Sigmoid colon (tissue), 7 donors: ENCODE measurements around the gene COMT. TPM values are rescaled to one million over a fixed set of nuclear protein-coding genes. Genes with fewer than 3 reads are reported as not detected.

Experiments used
- DNase-seq: peaks from one replicate; pipeline ENCODE4 v3.0.0-alpha.2; 2019
- H3K27ac ChIP-seq, 4 donors: fragments of 200-600 bp; sonication (generic); one replicate each; pipeline ENCODE4 v1.5.1; 2016 to 2019; ENCODE audit warnings: mild to moderate bottlenecking in 1 of 4
- H3K27me3 ChIP-seq, 3 donors: fragments of 200-600 bp; sonication (generic); one replicate each; pipeline ENCODE4 v1.5.1; 2019; ENCODE audit warnings: mild to moderate bottlenecking in 1 of 3
- H3K36me3 ChIP-seq, 4 donors: fragments of 200-600 bp; sonication (generic); one replicate each; pipeline ENCODE4 v1.5.1; 2016 to 2019
- H3K4me1 ChIP-seq, 4 donors: fragments of 200-600 bp; sonication (generic); one replicate each; pipeline ENCODE4 v1.5.1; 2017 to 2019
- H3K4me3 ChIP-seq, 4 donors: fragments of 200-600 bp; sonication (generic); one replicate each; pipeline ENCODE4 v1.5.1; 2017 to 2019; ENCODE audit warnings: mild to moderate bottlenecking in 2 of 4, moderate library complexity in 1 of 4
- H3K9me3 ChIP-seq, 4 donors: fragments of 200-600 bp in 3 of 4; sonication (generic) in 3 of 4; one replicate each; pipeline versions ENCODE4 v1.5.1 to v1.6.1; 2013 to 2019
- CTCF ChIP-seq, 4 experiments: fragments of 450-650 bp in 3 of 4; fragments of 200-600 bp in 1 of 4; IDR thresholded peaks; one replicate each; pipeline ENCODE4 v1.5.1; 2016 to 2019; ENCODE audit warnings: antibody characterized with exemption in 4 of 4, mild to moderate bottlenecking in 3 of 4, moderate library complexity in 2 of 4
- EP300 ChIP-seq, 4 donors: sonication (generic); formaldehyde crosslinking; IDR thresholded peaks; one replicate each; pipeline ENCODE4 v1.6.1; 2017; ENCODE audit warnings: antibody characterized with exemption in 4 of 4
- POLR2A ChIP-seq, 2 donors: fragments of 450-650 bp; IDR thresholded peaks; one replicate each; pipeline ENCODE4 v1.6.1; 2016; ENCODE audit warnings: antibody characterized with exemption in 2 of 2, mild to moderate bottlenecking in 2 of 2, moderate library complexity in 2 of 2
- POLR2AphosphoS5 ChIP-seq, 4 donors: sonication (generic); formaldehyde crosslinking; IDR thresholded peaks; one replicate each; pipeline ENCODE4 v1.6.1; 2017; ENCODE audit warnings: antibody characterized with exemption in 4 of 4
- WGBS, 2 donors: extraction: QIAGEN DNeasy Blood & Tissue Kit; methylation state at CpG; one replicate each; pipeline ENCODE4 v1.1.7; 2013; 5-methylcytosine and 5-hydroxymethylcytosine counted together
- intact Hi-C: fragments of 100-400 bp; cut with DNase I; formaldehyde crosslinking; loops from one replicate; pipeline ENCODE4 v1.15.1; 2023
- polyA plus RNA-seq, 3 donors: library from polyadenylated mRNA; stranded (reverse); fragments of 200-250 nt; gene quantifications; one replicate each; pipeline ENCODE4 v1.2.3, GENCODE V29; 2013
- total RNA-seq, 4 donors: library from RNA; depleted of rRNA; stranded (reverse); fragments of >200 nt; gene quantifications; one replicate each; pipeline ENCODE4 v1.1.0, GENCODE V29; 2016
- donor health status: healthy with polysubstance abuse.
- donor health status: Bipolar disorder and iron deficiency.
- donor health status: healthy.

COMT gene
- total and polyA plus RNA-seq, 7 donors: 62.5 to 162 (median 106) TPM

DNA sequence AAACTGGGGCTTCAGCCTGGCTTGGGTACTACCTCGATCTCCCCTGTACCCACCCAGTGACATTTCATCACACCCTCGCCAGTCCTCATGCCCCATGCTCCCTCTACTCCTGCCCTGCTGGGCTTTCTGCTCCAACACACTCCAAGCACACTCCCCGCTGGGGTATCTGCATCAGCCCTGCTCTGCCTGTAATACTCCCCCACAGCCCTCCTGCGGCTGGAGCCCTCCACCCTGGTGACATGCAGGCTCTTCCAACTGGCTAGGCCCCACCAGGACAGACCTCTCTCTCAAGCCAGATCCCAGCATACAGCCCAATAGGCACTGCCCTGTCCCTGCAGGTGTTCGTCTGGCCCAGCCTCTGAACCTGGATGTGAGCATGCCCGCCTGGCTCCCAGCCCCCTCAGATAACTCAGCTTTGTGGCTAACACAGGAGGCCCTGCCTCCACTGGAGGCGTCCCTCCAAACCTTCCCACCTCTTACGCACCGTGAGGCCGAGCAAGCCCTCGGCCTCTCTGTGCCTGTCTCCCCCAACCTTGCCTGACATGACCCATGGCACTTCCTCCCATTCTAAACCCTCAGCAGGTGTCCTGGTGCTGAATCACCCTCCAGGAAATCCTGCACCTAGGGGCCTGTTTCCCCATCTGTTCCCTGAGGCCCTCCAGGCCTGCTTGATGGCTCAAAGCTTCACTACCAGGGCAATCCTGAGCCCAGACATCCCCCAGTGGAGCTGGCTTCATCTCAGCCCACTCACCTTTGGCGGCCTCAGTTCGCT, 33.5 kb downstream of the COMT start:
- H3K4me3 ChIP-seq: no peak overlapping the region
- 54 to 77% methylated on average over 13 of the region's 13 CpGs for WGBS, 2 donors
- no peaks in the 10 kb centered on the region for H3K9me3 ChIP-seq
- H3K27ac ChIP-seq: peak overlapping the region in 2 of 4 donors; percentile 30 to 43
- DNase-seq: no peak
- peaks cover 0 to 54% (median 7%) of the 10 kb centered on the region in 4 donors for H3K36me3 ChIP-seq
- peaks cover 0 to 22% (median 16%) of the 10 kb centered on the region in 4 donors for H3K4me1 ChIP-seq
- no peaks in the 10 kb centered on the region for H3K27me3 ChIP-seq
- intact Hi-C loops: loop anchor here (10.0 kb wide), 1 partner anchor 110 kb away; the partner anchor contains the start of gene DGCR8
- no peak for TF ChIP-seq CTCF (IDR thresholded peaks at IDR 0.05)
- TF ChIP-seq POLR2AphosphoS5 (IDR thresholded peaks at IDR 0.05): no peak
- no peak for TF ChIP-seq EP300 (IDR thresholded peaks at IDR 0.05)
- no peak for TF ChIP-seq POLR2A (IDR thresholded peaks at IDR 0.05)

GRCh38 chr22:19975707-19976035, 34.1 kb downstream of the COMT start:
- H3K4me3 ChIP-seq: no peak overlapping the region
- H3K9me3 ChIP-seq: no peaks in the 10 kb centered on the region
- no peak for DNase-seq
- peak overlapping the region in 2 of 4 donors; percentile 30 to 43 for H3K27ac ChIP-seq
- H3K36me3 ChIP-seq: peaks cover 0 to 58% (median 9%) of the 10 kb centered on the region in 4 donors
- TF ChIP-seq POLR2AphosphoS5 (IDR thresholded peaks at IDR 0.05): no peak
- TF ChIP-seq EP300 (IDR thresholded peaks at IDR 0.05): no peak
- TF ChIP-seq POLR2A (IDR thresholded peaks at IDR 0.05): no peak
- no peak for TF ChIP-seq CTCF (IDR thresholded peaks at IDR 0.05)
- 75 to 92% methylated on average over 4 of the region's 4 CpGs for WGBS, 2 donors
- intact Hi-C loops: loop anchor here (10.0 kb wide), 1 partner anchor 109 kb away; the partner anchor contains the start of gene DGCR8
- H3K27me3 ChIP-seq: no peaks in the 10 kb centered on the region
- H3K4me1 ChIP-seq: peaks cover 0 to 20% (median 13%) of the 10 kb centered on the region in 4 donors

DNA sequence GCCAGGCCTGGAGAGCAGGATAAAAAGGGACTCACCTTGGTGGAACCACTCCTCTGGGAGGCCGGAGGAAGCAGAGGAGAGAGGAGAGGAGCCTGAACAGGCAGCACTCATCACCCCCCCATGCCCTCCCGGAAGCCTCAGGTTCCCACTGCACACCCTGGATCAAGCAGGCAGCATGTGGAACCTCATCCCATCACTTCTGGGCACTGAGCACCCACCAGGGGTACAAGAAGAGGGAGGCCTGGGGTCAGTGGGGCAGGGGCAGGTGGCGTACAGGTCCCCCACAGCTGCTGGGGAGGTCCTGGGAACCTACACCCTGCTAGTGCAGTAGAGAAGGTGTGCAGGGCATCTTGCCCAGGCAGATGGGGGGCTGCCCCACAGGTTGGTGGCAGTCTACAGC, 35.1 kb downstream of the COMT start:
- WGBS, 2 donors: 87 to 94% methylated on average over 3 of the region's 3 CpGs
- intact Hi-C loops: loop anchor here (10.0 kb wide), 1 partner anchor 108 kb away; the partner anchor contains the start of gene DGCR8
- Histone ChIP-seq H3K27me3 (no peaks in the 10 kb centered on the region), H3K27ac (no peak overlapping the region), H3K9me3 (no peaks in the 10 kb centered on the region), H3K4me3 (no peak overlapping the region), H3K4me1 (peaks cover 0 to 17% (median 8%) of the 10 kb centered on the region in 4 donors), H3K36me3 (peaks cover 0 to 63% (median 11%) of the 10 kb centered on the region in 4 donors)
- DNase-seq: no peak
- no peak for TF ChIP-seq POLR2A (IDR thresholded peaks at IDR 0.05)
- TF ChIP-seq EP300 (IDR thresholded peaks at IDR 0.05): no peak
- no peak for TF ChIP-seq CTCF (IDR thresholded peaks at IDR 0.05)
- TF ChIP-seq POLR2AphosphoS5 (IDR thresholded peaks at IDR 0.05): no peak

GRCh38 chr22:19977296-19978243, 36.0 kb downstream of the COMT start:
- H3K27ac ChIP-seq: no peak overlapping the region
- no peaks in the 10 kb centered on the region for H3K9me3 ChIP-seq
- peaks cover 0 to 17% (median 8%) of the 10 kb centered on the region in 4 donors for H3K4me1 ChIP-seq
- peaks cover 0 to 55% (median 11%) of the 10 kb centered on the region in 4 donors for H3K36me3 ChIP-seq
- no peak for DNase-seq
- no peak for TF ChIP-seq POLR2A (IDR thresholded peaks at IDR 0.05)
- no peaks in the 10 kb centered on the region for H3K27me3 ChIP-seq
- intact Hi-C loops: loop anchor here (10.0 kb wide), 1 partner anchor 107 kb away; the partner anchor contains the start of gene DGCR8
- no peak overlapping the region for H3K4me3 ChIP-seq
- WGBS, 2 donors: 87 to 94% methylated on average over 32 of the region's 32 CpGs
